Measurements from ENCODE around the gene MICAL3.

Gene MICAL3

DNA sequence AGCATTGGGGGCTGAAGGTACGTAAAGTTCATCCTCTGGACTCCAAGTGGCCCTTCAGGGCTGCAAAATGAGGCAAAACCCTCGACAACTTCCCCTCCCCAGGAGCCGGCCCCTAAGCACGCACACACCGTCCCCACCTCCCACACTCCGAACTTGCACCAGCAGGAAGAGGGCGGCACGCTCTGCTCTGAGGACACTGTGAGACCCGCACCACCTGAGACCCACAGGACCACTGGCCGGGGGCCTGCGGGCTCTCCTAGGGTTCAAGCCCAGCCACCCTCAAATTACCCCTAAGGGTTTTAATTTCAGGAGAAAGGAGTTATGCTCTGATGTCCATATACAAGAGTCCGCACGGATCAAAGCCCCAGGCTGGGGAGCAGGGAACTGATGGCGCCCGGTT lies 200.4 kb downstream of the MICAL3 start:
- in situ Hi-C loops (cut with HindIII; ENCODE audit: low sequenced_read_pairs), result no loop called here

DNA sequence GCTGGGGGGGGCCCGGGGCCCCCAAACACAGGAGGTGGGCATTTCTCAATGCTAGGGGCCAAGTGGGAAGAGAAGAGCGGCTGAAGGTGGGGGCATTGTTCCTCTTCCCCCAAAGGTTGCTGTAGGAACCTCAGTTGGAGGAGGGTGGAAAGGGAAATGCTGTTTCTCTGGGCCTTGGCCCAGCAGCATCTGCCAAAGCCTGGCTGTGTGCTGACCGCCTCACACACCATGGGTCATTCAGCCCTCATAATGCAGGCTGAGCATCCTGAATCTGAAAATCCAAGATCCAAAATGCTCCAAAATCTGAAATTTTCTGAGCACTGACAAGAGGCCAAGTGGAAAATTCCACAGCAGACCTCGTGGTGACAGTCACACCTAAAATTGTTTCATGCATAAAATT lies 201.1 kb downstream of the MICAL3 start:
- in situ Hi-C loops (cut with HindIII; ENCODE audit: low sequenced_read_pairs), result no loop called here

DNA sequence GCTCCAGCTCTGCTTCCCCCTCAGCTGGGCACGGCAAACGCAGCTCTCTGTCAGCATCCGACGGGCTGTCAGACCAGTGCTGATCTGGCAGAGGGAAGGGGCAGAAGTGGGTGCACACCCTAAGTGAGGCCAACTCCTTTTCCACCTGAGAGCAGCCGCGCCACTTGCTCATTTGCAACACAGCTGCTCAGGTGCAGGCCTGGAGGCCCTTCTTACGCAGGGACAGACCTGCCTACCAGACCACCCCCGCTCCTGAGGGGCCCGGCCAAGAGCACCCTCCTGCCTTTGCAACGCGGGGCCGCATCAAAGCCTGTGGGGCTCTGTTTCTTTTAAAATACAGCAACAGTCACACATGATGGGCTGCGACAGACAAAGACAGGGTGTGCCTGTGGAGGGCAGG lies 202.3 kb downstream of the MICAL3 start:
- in situ Hi-C loops (cut with HindIII; ENCODE audit: low sequenced_read_pairs), result no loop called here

- in situ Hi-C loops (cut with HindIII; ENCODE audit: low sequenced_read_pairs), result no loop called here
Measured at GRCh38 chr22:17820879-17821439, 203.4 kb downstream of the MICAL3 start.

DNA sequence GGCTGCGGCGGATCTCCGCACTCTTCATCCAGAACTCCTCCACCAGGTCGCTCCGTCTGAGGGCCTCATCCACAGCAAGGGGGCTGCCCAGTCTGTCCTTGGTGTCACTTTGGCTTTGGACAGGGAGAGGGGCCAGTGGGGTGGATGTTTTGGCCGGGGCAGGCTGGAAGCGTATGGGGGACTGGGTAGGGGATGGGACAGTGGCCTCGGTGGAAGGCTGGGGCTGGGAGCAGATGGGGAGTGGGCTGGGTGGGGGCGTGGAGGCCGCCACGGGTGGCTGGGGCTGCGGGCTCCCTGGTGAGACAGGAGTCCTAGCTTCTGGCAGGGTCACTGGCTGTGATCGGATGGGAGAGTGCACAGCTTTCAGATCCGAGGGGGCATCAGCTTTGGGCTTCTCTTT lies 205.7 kb downstream of the MICAL3 start:
- in situ Hi-C loops (cut with HindIII; ENCODE audit: low sequenced_read_pairs), result no loop called here

DNA sequence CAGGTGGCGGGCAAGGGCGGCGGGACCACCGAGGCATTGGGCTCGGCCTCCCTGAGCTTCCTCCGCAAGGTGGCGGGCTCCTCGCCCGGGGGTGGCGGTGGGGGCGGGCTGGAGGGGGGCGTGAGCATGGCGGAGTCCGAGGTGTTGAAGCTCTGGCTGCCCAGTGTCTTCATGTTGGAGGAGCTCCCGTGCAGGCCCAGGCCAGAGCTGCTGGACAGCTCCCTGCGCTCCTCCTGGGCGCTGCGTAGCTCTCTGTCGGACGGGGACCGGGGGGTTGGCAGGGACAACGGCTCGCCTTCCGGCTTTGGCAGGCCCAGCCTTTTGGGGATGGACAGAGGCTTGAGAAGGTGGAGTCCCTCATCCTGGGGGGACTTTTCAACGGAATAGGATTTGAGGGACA lies 206.2 kb downstream of the MICAL3 start:
- in situ Hi-C loops (cut with HindIII; ENCODE audit: low sequenced_read_pairs), result no loop called here

DNA sequence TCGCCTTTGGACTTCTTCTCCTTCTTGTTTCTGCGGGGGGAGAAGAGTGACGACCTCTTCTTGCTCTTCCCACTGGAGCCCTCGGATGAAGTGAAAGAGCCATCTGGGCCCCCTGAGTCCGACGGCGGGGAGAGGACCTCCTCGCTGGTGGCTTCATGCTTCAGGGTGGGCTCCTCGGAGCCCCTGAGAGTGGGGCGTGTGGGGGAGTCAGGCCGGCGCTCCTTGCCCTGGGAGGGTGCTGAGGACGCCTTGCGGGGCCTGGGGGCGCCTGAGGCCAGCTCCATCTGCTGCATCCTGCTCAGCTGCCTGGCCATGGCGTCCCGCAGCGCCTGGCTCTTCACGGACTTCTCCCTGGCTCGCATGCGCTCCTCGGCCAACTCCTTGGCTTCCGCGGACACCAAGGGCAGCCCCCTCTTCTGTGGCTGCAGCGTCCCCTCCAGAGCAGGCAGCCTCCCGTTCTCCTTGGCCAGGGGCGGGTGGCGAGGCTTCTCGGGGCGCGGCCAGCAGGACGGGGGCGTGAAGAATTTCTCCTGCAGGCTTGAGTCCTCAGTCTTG lies 206.8 kb downstream of the MICAL3 start:
- in situ Hi-C loops (cut with HindIII; ENCODE audit: low sequenced_read_pairs), result no loop called here

DNA sequence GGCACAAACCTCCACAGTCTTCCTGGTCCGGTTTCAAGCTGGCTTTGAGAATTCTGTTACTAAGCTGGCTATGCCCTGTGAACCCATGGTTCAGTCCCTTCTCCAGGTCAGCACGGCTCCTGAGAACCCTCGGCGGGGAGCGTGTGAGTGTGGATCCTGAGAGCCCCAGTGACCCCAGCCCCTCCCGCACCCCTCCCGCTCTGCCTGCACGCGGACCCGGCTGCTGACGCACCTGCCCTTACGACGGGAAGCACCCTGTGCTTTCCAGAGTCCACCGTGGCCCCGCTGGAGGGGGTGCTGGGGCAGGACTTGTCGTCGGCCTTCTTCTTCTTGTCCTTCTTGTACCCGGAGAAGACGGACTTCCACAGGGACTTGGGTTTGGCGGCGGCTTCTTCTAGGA lies 207.3 kb downstream of the MICAL3 start:
- in situ Hi-C loops (cut with HindIII; ENCODE audit: low sequenced_read_pairs), result no loop called here

- in situ Hi-C loops (cut with HindIII; ENCODE audit: low sequenced_read_pairs), result no loop called here
Measured at GRCh38 chr22:17816649-17817048, 207.7 kb downstream of the MICAL3 start.

- in situ Hi-C loops (cut with HindIII; ENCODE audit: low sequenced_read_pairs), result no loop called here
Measured at GRCh38 chr22:17815703-17816254, 208.6 kb downstream of the MICAL3 start.

- in situ Hi-C loops (cut with HindIII; ENCODE audit: low sequenced_read_pairs), result no loop called here
Measured at GRCh38 chr22:17814830-17815229, 209.5 kb downstream of the MICAL3 start.

GRCh38 chr22:17814084-17814483 lies 210.3 kb downstream of the MICAL3 start:
- in situ Hi-C loops (cut with HindIII; ENCODE audit: low sequenced_read_pairs), result no loop called here

DNA sequence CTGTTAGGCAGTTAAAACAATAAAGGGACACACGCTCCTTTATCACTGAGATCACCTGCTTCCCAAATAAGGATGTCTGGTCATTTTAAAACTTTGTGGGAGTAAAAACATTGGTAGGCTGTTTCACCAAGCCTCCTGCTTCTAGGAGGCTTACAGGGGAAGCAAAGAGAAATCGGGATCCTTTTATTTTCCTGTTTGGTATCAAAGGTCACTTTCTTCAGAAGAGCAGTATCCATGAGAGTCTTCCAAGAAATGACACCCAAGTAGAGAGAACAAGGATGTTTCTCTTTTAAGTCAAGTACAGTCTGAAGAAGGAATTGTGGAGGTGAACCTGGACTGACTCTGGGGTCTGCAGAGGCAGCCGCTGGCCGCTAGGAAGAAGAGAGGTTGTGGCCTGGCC lies 213.2 kb downstream of the MICAL3 start:
- in situ Hi-C loops (cut with HindIII; ENCODE audit: low sequenced_read_pairs), result no loop called here

DNA sequence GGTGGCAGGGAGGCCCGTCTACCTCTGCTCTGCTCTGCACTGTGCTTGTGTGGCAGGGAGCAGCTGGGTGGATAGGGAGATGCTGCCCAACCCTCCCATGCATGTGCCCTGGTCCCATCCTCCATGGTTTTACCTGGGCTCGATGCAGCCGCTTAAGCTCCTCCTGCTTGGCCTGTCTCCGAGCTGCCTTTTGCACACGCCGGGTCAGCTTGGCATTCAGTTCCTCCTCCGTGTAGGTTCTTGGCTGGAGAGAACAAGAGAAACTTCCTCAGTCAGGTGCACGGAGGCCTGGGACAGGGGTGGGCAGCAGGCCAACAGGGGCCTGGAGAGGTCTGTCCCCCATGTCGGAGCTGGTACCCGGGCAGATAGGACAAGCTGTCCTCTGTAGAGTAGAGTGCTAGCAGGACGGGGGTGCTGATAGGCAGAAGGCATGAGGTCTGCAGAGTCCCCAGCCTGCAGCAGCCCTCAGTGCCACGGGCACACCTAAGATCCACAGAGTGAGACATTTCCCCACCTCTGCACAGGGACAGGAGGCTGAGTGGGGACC lies 213.7 kb downstream of the MICAL3 start:
- in situ Hi-C loops (cut with HindIII; ENCODE audit: low sequenced_read_pairs), result no loop called here

DNA sequence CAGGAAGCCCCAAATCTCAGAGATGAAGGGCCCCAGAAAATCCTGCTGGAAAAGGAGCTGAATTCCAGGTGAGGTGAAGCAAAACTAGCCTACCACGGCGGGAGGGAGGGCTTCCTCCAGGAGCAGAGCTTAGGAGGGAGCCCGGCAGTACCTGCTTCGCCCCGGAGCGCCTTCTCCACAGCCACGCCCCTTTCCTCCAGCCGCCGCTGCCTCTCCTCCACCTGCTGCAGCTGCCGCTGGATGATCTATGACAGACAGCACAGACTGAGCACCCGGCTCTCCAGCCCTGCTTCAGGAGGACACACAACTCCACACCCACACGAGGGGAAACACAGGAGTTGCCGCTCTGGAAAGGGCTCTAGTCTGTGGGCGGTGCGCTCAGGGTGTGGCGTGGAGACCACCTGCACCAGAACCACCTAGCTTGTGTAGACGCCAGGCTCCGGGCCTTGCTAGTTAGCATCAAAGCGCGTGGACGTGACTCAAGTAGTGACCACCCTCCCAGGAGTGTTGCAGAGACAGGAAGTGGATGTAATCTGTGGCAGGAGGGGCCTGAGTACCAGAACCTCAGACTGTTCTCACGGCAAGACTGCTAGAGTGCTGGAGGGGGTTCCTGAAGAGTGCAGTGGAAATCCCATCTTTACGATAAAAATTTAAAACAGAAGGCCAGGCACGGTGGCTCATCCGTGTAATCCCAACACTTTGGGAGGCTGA lies 215.5 kb downstream of the MICAL3 start:
- in situ Hi-C loops (cut with HindIII; ENCODE audit: low sequenced_read_pairs), result no loop called here

DNA sequence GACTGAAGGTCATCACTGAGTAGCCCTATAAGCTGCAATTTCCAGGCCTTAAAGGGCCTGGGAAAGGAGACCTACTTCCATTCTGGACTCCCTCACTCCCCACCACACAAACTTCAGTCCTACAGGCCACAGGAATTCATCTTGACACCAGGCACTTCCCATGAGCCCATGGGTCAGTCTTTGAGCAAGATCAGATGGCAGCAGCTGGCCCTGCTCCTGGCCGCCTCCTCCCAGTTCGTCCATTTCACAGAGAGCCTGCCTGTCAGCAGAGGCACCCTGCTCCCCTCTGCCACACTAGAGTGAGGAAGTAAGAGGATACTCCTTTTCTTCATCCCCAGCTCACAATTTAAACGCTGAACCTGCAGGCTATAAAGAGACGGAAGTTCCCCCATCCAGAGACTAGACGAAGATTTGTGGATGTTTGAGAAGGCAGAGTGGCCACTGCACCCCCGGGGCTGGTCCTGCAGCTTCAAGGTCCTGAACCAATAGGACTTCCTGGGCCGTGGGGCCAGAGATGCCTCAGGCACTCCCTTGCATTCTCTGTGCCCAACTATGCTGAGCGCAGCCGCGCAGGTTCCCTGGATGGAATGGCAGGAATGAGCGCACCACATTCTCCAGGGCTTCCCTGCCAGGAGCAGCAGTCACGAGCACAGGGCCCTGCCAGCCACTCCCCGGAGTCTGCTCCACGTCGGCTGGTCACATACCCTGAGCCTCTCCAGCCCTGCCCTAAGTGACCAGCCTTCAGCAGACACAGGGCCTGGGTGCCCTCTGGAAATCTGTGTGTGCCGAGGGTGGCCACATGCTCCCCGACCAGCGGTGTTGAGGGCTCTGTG lies 216.6 kb downstream of the MICAL3 start:
- in situ Hi-C loops (cut with HindIII; ENCODE audit: low sequenced_read_pairs), result no loop called here

DNA sequence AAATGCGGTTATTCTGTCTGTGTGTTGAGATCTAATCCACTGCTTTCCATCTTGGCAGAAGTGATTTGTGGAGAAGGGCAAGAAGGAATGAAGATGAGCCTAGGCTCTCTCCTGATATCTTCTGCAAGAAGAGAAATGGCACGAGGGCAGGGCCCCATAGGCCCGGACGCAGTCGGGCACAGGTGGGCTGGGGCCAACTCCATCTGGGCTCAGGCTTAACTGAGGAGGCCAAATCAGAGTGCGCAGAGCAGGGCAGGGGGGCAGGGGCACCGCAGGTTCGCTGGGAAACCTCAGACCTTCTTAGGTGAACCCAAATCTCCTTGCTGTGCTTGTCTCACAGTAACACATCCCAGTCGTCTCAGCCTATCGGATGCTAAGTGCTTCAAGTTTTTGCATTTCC lies 217.3 kb downstream of the MICAL3 start:
- in situ Hi-C loops (cut with HindIII; ENCODE audit: low sequenced_read_pairs), result no loop called here

DNA sequence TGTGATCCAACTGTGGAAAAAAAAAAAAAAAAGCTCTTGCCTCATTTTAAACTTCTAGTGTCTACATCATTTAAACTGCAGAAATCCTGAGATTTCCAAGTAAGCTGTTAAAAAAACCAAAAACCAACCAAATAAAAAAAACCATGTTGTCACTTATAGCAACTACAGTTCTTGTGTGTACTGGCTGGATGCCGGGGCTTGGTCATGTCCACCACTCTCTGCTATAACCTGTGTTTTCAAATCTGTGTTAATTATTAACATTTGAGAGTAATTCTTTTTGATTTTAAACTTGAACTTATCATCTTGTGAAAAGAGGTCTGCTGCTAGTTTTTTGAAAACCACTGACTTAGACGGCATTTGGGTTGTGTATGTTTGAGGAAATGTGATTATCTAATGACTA lies 217.9 kb downstream of the MICAL3 start:
- in situ Hi-C loops (cut with HindIII; ENCODE audit: low sequenced_read_pairs), result no loop called here

- in situ Hi-C loops (cut with HindIII; ENCODE audit: low sequenced_read_pairs), result no loop called here
Measured at GRCh38 chr22:17804331-17805080, 219.9 kb downstream of the MICAL3 start.

DNA sequence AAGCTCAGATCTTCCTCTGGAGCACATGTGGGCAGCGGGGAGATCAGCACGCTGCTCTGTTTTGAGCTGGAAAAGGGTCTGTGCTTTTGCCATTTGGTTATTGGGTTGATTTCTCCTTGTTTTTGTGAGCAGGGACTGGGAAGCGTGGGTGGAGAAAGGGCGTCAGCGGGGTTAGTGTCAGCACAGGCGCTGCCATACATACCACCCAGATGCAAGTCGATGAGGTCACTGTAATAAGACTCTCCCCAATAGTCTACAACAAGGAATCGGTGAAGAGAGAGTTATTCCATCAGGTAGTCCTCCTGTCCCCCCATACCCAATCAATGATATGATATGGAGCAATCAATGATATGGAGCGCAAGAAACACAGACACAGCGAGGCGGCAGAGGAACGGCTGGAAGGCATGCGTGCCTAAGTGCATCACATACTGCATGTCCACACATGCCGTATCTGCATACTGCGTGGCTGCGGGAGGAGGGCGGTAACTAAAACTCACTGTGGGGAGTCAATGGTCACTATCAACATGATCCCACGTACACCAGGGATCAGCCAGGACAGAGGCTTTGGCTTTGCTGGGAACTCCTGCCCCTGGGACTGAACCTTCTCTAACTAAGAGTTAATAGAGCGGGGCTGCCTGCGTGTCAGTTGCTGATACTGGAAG lies 220.6 kb downstream of the MICAL3 start:
- in situ Hi-C loops (cut with HindIII; ENCODE audit: low sequenced_read_pairs), result no loop called here
